HepG2 (cell line): ENCODE data around the gene ARHGEF40. TPM values are rescaled to one million over a fixed set of nuclear protein-coding genes. Genes with fewer than 3 reads are reported as not detected.
A peak's percentile ranks its signal among the peaks of the same experiment; 100 is the strongest.

Experiments
- AKAP8 ChIP-seq: sonication (generic); formaldehyde crosslinking; IDR thresholded peaks from 2 replicates; pipeline ENCODE4 v1.5.1; 2020; ENCODE audit warnings: mild to moderate bottlenecking, missing genetic modification reagents
- FOXM1 ChIP-seq: sonication (generic); formaldehyde crosslinking; IDR thresholded peaks from 2 replicates; pipeline ENCODE4 v1.5.0; 2020; ENCODE audit warnings: missing genetic modification reagents
- FOXO1 ChIP-seq: sonication (generic); formaldehyde crosslinking; IDR thresholded peaks from 2 replicates; pipeline ENCODE4 v1.4.0; 2020; ENCODE audit warnings: missing genetic modification reagents
- FOXO4 ChIP-seq: sonication (generic); formaldehyde crosslinking; conservative IDR thresholded peaks from 2 replicates; pipeline ENCODE4 v1.8.1; 2023; ENCODE audit warnings: missing genetic modification reagents
- GABPA ChIP-seq, 2 experiments: IDR thresholded peaks; 2 replicates each; pipeline ENCODE4 v1.6.1; 2011 to 2016; ENCODE audit warnings: low read depth in 2 of 2, low read length in 1 of 2, missing biosample characterization in 1 of 2, missing genetic modification characterization in 1 of 2
- HDAC2 ChIP-seq: sonication (generic); formaldehyde crosslinking; IDR thresholded peaks from 2 replicates; pipeline ENCODE4 v1.4.0; 2020; ENCODE audit warnings: missing genetic modification reagents
- MBNL3 ChIP-seq: fragments of 250-450 bp; sonication (Bioruptor Pico); conservative IDR thresholded peaks from 2 replicates; pipeline ENCODE4 v1.8.0; 2022; ENCODE audit warnings: mild to moderate bottlenecking, inconsistent platforms
- MTA1 ChIP-seq: sonication (generic); formaldehyde crosslinking; IDR thresholded peaks from 2 replicates; pipeline ENCODE4 v1.4.0; 2020; ENCODE audit warnings: missing genetic modification reagents, mild to moderate bottlenecking, borderline replicate concordance
- PRPF4 ChIP-seq: fragments of 200-400 bp; formaldehyde crosslinking; IDR thresholded peaks from 2 replicates; pipeline ENCODE4 v1.6.1; 2016; ENCODE audit warnings: low read length, low read depth; ENCODE audit not compliant: poor library complexity, severe bottlenecking
- SAFB2 ChIP-seq: sonication (generic); formaldehyde crosslinking; IDR thresholded peaks from 2 replicates; pipeline ENCODE4 v1.5.1; 2020; ENCODE audit warnings: missing genetic modification reagents, low read depth, mild to moderate bottlenecking, borderline replicate concordance
- SALL1 ChIP-seq: sonication (generic); formaldehyde crosslinking; IDR thresholded peaks from 2 replicates; pipeline ENCODE4 v1.8.0; 2022; ENCODE audit warnings: mild to moderate bottlenecking, missing genetic modification reagents
- SP4 ChIP-seq: sonication (generic); formaldehyde crosslinking; IDR thresholded peaks from 2 replicates; pipeline ENCODE4 v1.8.1; 2023; ENCODE audit warnings: mild to moderate bottlenecking, missing genetic modification reagents
- SPEN ChIP-seq: sonication (generic); formaldehyde crosslinking; IDR thresholded peaks from 2 replicates; pipeline ENCODE4 v1.5.1; 2020; ENCODE audit warnings: low read depth, mild to moderate bottlenecking, missing genetic modification reagents
- ZC3H13 ChIP-seq: sonication (generic); formaldehyde crosslinking; IDR thresholded peaks from 2 replicates; pipeline ENCODE4 v1.8.1; 2023; ENCODE audit warnings: mild to moderate bottlenecking, missing genetic modification reagents, moderate library complexity
- ZNF20 ChIP-seq: sonication (generic); formaldehyde crosslinking; IDR thresholded peaks from 2 replicates; pipeline ENCODE4 v1.4.0; 2020; ENCODE audit warnings: mild to moderate bottlenecking, moderate library complexity, missing genetic modification reagents
- ZNF230 ChIP-seq: sonication (generic); formaldehyde crosslinking; IDR thresholded peaks from 2 replicates; pipeline ENCODE4 v1.4.0; 2020; ENCODE audit warnings: mild to moderate bottlenecking, missing genetic modification reagents
- ZNF777 ChIP-seq: sonication (generic); formaldehyde crosslinking; IDR thresholded peaks from 2 replicates; pipeline ENCODE4 v1.4.0; 2020; ENCODE audit warnings: missing genetic modification reagents
- ZSCAN31 ChIP-seq: sonication (generic); formaldehyde crosslinking; IDR thresholded peaks from 2 replicates; pipeline ENCODE4 v1.5.0; 2020; ENCODE audit warnings: low read depth, mild to moderate bottlenecking, missing genetic modification reagents
- polyA plus RNA-seq, 8 experiments: library from polyadenylated mRNA; depleted of rRNA in 3 of 8; stranded (reverse) in 7 of 8; unstranded in 1 of 8; fragments of >200 nt; fragmentation: Illumina TruSeq in 4 of 8; extraction: Trizol in 4 of 8; gene quantifications; 2 replicates each; pipeline versions ENCODE4 v1.2.1 to v1.2.3, GENCODE V29; 2011 to 2016; ENCODE audit warnings: low read depth in 4 of 8, missing spikeins in 1 of 8, mixed read lengths in 1 of 8; ENCODE audit not compliant: insufficient read depth in 1 of 8
- total RNA-seq, 5 experiments: library from RNA; depleted of rRNA; stranded (reverse); fragments of >200 nt; fragmentation: Illumina TruSeq; extraction: Trizol; gene quantifications; 2 replicates each; pipeline ENCODE4 v1.2.3, GENCODE V29; 2016; ENCODE audit warnings: low read depth in 1 of 5
- TF ChIP-seq, protein P1 (sequence below), 2 experiments: IDR thresholded peaks; 2 replicates each; pipeline ENCODE4 v1.6.1; 2011 to 2012; ENCODE audit warnings: low read length in 2 of 2, borderline replicate concordance in 1 of 2, low read depth in 1 of 2, mild to moderate bottlenecking in 1 of 2, moderate library complexity in 1 of 2
- TF ChIP-seq, protein P2 (sequence below): sonication (generic); formaldehyde crosslinking; IDR thresholded peaks from 2 replicates; pipeline ENCODE4 v1.5.0; 2020; ENCODE audit warnings: mild to moderate bottlenecking, missing genetic modification reagents, moderate library complexity
- TF ChIP-seq, protein P3 (sequence below): sonication (generic); formaldehyde crosslinking; IDR thresholded peaks from 2 replicates; pipeline ENCODE4 v1.8.1; 2023; ENCODE audit warnings: mild to moderate bottlenecking, moderate library complexity, missing genetic modification reagents

ARHGEF40 gene
- total and polyA plus RNA-seq, 2 of the 13 experiments (the other 11 are each of a cell fraction or from before 2014, with no cell fraction given) = 28.1 to 78.1 TPM

GRCh38 chr14:21096978-21097635 lies 27.0 kb downstream of the ARHGEF40 start (continued):
- TF ChIP-seq MBNL3 (CRISPR knock-in tag) (no peak), SAFB2 (CRISPR knock-in tag) (0 out of 2 replicates have a peak, but pooled peaks have one; percentile 44), ZC3H13 (CRISPR knock-in tag) (0 out of 2 replicates have a peak, but pooled peaks have one; percentile 33), SPEN (CRISPR knock-in tag) (peak; percentile 45; the same call in 1 of the 2 replicates), FOXO4 (CRISPR knock-in tag) (no peak), MTA1 (CRISPR knock-in tag) (0 out of 2 replicates have a peak, but pooled peaks have one; percentile 41), PRPF4 (peak; percentile 27), ZNF230 (CRISPR knock-in tag) (peak; percentile 45; the same call in 1 of the 2 replicates), ZSCAN31 (0 out of 2 replicates have a peak, but pooled peaks have one; percentile 34), GABPA (IDR thresholded peaks at IDR 0.05; ENCODE audit: low read depth, low read length) (no peak), GABPA (CRISPR knock-in tag; IDR thresholded peaks at IDR 0.05; ENCODE audit: low read depth) (no peak), ZNF20 (CRISPR knock-in tag) (no peak), SALL1 (peak; percentile 32; the same call in 1 of the 2 replicates), AKAP8 (CRISPR knock-in tag) (peak; percentile 52; the same call in 1 of the 2 replicates), FOXM1 (CRISPR knock-in tag) (no peak), HDAC2 (CRISPR knock-in tag) (0 out of 2 replicates have a peak, but pooled peaks have one; percentile 36), FOXO1 (CRISPR knock-in tag) (0 out of 2 replicates have a peak, but pooled peaks have one; percentile 12), ZNF777 (CRISPR knock-in tag) (no peak), SP4 (CRISPR knock-in tag) (peak; percentile 45; the same call in 1 of the 2 replicates)
- TF ChIP-seq, protein P1, sequence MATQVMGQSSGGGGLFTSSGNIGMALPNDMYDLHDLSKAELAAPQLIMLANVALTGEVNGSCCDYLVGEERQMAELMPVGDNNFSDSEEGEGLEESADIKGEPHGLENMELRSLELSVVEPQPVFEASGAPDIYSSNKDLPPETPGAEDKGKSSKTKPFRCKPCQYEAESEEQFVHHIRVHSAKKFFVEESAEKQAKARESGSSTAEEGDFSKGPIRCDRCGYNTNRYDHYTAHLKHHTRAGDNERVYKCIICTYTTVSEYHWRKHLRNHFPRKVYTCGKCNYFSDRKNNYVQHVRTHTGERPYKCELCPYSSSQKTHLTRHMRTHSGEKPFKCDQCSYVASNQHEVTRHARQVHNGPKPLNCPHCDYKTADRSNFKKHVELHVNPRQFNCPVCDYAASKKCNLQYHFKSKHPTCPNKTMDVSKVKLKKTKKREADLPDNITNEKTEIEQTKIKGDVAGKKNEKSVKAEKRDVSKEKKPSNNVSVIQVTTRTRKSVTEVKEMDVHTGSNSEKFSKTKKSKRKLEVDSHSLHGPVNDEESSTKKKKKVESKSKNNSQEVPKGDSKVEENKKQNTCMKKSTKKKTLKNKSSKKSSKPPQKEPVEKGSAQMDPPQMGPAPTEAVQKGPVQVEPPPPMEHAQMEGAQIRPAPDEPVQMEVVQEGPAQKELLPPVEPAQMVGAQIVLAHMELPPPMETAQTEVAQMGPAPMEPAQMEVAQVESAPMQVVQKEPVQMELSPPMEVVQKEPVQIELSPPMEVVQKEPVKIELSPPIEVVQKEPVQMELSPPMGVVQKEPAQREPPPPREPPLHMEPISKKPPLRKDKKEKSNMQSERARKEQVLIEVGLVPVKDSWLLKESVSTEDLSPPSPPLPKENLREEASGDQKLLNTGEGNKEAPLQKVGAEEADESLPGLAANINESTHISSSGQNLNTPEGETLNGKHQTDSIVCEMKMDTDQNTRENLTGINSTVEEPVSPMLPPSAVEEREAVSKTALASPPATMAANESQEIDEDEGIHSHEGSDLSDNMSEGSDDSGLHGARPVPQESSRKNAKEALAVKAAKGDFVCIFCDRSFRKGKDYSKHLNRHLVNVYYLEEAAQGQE (IDR thresholded peaks at IDR 0.05; ENCODE audit: borderline replicate concordance in 1 of 2, low read depth in 1 of 2, low read length in 2 of 2) = 0 out of 4 replicates have a peak, but pooled peaks of 1 of the 2 experiments have one; percentile 3
- TF ChIP-seq, protein P2, sequence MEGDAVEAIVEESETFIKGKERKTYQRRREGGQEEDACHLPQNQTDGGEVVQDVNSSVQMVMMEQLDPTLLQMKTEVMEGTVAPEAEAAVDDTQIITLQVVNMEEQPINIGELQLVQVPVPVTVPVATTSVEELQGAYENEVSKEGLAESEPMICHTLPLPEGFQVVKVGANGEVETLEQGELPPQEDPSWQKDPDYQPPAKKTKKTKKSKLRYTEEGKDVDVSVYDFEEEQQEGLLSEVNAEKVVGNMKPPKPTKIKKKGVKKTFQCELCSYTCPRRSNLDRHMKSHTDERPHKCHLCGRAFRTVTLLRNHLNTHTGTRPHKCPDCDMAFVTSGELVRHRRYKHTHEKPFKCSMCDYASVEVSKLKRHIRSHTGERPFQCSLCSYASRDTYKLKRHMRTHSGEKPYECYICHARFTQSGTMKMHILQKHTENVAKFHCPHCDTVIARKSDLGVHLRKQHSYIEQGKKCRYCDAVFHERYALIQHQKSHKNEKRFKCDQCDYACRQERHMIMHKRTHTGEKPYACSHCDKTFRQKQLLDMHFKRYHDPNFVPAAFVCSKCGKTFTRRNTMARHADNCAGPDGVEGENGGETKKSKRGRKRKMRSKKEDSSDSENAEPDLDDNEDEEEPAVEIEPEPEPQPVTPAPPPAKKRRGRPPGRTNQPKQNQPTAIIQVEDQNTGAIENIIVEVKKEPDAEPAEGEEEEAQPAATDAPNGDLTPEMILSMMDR (CRISPR knock-in tag) = peak; percentile 19; the same call in 1 of the 2 replicates
- TF ChIP-seq, protein P3, sequence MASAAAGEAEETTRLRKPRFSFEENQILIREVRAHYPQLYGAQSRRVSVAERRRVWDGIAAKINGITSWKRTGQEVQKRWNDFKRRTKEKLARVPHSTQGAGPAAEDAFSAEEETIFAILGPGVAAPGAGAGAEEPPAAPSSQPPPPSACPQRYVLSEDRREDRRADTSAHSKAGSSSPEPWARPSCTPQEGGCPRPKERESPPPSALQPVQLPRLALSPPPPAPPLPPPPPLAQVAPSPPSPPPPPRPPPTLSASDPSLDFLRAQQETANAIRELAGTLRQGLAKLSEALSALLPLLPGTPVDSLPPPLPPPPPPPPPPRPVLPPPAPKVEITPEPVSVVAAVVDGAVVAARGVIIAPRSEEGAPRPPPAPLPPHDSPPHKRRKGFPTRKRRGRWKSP = 0 out of 2 replicates have a peak, but pooled peaks have one; percentile 30
